ENCODE data around the gene RYR3. TPM values are rescaled to one million over a fixed set of nuclear protein-coding genes. Genes with fewer than 3 reads are reported as not detected.

Gene RYR3
- total and polyA plus RNA-seq, 10 of the 15 experiments (the other 5 are each of a cell fraction or from before 2014, with no cell fraction given): under 0.01 to 0.44 (median 0.16) TPM; not detected in 5

DNA sequence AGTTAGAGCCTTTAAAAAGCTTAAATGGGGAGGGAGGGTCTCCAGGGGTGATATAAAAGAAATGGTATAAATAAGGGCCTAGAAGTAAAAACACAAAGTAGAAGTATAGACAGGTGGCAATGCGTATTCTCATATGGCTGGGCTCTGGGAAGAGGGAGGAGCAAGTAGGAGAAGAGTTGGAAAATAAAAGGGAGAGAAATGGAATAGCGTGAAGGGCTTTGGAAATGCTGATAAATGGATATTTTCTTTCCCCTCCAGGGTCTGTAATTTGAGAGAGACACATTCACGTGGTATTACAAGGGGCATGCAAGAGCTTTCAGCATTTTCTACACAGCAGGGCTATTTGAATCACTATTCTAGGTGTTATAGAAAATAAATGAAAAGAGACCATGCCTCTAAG, 313.7 kb downstream of the RYR3 start:
- Histone ChIP-seq H3K27ac (ENCODE audit: control insufficient read depth, insufficient read depth) (no peak overlapping the region), H3K9me3 (replicated peaks; ENCODE audit: control insufficient read depth, insufficient read depth, low read length) (no peaks in the 10 kb centered on the region; the same call in 2 of the 3 replicates), H3K9ac (ENCODE audit: control insufficient read depth, insufficient read depth, low read length) (no peak overlapping the region), H3K27me3 (replicated peaks in 1 of 2; ENCODE audit: control insufficient read depth in 2 of 2, insufficient read depth in 2 of 2, low read length in 1 of 2) (no peaks in the 10 kb centered on the region), H3K4me3 (no peak overlapping the region), H3K4me2 (ENCODE audit: control insufficient read depth, insufficient read depth) (no peak overlapping the region), H3K36me3 (ENCODE audit: control insufficient read depth in 2 of 2, insufficient read depth in 2 of 2, low read length in 1 of 2) (no peaks in the 10 kb centered on the region), H3K79me2 (ENCODE audit: control insufficient read depth, insufficient read depth, low read length) (no peaks in the 10 kb centered on the region), H4K20me1 (ENCODE audit: control insufficient read depth, insufficient read depth) (no peaks in the 10 kb centered on the region), H3K4me1 (ENCODE audit: control insufficient read depth, insufficient read depth, low read length) (no peaks in the 10 kb centered on the region), H2AFZ (ENCODE audit: control insufficient read depth, low read depth, low read length) (no peak overlapping the region)
- SMC1A ChIA-PET (ENCODE audit: uncharacterized antibody, unreplicated experiment): no interaction called here
- BruUV-seq (replicated peaks): no TSS peak
- FAIRE-seq (no peak), DNase-seq (ENCODE audit: low read depth, low spot score) (no peak), ATAC-seq (no peak)
- TF ChIP-seq CHD2 (IDR thresholded peaks at IDR 0.05; ENCODE audit: borderline replicate concordance, low read depth, low read length) (no peak), FOS (IDR thresholded peaks at IDR 0.05; ENCODE audit: borderline replicate concordance, extremely low read depth, insufficient read length) (no peak)
- TF ChIP-seq, protein P1, sequence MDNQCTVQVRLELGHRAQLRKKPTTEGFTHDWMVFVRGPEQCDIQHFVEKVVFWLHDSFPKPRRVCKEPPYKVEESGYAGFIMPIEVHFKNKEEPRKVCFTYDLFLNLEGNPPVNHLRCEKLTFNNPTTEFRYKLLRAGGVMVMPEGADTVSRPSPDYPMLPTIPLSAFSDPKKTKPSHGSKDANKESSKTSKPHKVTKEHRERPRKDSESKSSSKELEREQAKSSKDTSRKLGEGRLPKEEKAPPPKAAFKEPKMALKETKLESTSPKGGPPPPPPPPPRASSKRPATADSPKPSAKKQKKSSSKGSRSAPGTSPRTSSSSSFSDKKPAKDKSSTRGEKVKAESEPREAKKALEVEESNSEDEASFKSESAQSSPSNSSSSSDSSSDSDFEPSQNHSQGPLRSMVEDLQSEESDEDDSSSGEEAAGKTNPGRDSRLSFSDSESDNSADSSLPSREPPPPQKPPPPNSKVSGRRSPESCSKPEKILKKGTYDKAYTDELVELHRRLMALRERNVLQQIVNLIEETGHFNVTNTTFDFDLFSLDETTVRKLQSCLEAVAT (IDR thresholded peaks at IDR 0.05): no peak
- TF ChIP-seq, protein P2, sequence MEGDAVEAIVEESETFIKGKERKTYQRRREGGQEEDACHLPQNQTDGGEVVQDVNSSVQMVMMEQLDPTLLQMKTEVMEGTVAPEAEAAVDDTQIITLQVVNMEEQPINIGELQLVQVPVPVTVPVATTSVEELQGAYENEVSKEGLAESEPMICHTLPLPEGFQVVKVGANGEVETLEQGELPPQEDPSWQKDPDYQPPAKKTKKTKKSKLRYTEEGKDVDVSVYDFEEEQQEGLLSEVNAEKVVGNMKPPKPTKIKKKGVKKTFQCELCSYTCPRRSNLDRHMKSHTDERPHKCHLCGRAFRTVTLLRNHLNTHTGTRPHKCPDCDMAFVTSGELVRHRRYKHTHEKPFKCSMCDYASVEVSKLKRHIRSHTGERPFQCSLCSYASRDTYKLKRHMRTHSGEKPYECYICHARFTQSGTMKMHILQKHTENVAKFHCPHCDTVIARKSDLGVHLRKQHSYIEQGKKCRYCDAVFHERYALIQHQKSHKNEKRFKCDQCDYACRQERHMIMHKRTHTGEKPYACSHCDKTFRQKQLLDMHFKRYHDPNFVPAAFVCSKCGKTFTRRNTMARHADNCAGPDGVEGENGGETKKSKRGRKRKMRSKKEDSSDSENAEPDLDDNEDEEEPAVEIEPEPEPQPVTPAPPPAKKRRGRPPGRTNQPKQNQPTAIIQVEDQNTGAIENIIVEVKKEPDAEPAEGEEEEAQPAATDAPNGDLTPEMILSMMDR (IDR thresholded peaks at IDR 0.05 in 2 of 3, conservative IDR thresholded peaks at IDR 0.05 in 1 of 3; ENCODE audit: control insufficient read depth in 2 of 3, extremely low read depth in 1 of 3, insufficient read depth in 1 of 3, low read depth in 3 of 3, low read length in 3 of 3): no peak
- TF ChIP-seq, protein P3, sequence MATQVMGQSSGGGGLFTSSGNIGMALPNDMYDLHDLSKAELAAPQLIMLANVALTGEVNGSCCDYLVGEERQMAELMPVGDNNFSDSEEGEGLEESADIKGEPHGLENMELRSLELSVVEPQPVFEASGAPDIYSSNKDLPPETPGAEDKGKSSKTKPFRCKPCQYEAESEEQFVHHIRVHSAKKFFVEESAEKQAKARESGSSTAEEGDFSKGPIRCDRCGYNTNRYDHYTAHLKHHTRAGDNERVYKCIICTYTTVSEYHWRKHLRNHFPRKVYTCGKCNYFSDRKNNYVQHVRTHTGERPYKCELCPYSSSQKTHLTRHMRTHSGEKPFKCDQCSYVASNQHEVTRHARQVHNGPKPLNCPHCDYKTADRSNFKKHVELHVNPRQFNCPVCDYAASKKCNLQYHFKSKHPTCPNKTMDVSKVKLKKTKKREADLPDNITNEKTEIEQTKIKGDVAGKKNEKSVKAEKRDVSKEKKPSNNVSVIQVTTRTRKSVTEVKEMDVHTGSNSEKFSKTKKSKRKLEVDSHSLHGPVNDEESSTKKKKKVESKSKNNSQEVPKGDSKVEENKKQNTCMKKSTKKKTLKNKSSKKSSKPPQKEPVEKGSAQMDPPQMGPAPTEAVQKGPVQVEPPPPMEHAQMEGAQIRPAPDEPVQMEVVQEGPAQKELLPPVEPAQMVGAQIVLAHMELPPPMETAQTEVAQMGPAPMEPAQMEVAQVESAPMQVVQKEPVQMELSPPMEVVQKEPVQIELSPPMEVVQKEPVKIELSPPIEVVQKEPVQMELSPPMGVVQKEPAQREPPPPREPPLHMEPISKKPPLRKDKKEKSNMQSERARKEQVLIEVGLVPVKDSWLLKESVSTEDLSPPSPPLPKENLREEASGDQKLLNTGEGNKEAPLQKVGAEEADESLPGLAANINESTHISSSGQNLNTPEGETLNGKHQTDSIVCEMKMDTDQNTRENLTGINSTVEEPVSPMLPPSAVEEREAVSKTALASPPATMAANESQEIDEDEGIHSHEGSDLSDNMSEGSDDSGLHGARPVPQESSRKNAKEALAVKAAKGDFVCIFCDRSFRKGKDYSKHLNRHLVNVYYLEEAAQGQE (IDR thresholded peaks at IDR 0.05; ENCODE audit: low read depth, low read length): no peak
- RAD21 ChIA-PET (ENCODE audit: unreplicated experiment): no interaction called here
- CTCF ChIA-PET: no interaction called here
- POLR2A ChIA-PET: no interaction called here
- WGBS (ENCODE audit: insufficient coverage, insufficient replicate concordance, low lambda C conversion rate, missing lambda C conversion rate): 13% methylated on average over 3 of the region's 3 CpGs
- in situ Hi-C loops (cut with MboI): no loop called here
- intact Hi-C loops (cut with micrococcal nuclease; ENCODE audit: unreplicated experiment): no loop called here
